ENCODE data around the gene LRMDA. TPM values are rescaled to one million over a fixed set of nuclear protein-coding genes. Genes with fewer than 3 reads are reported as not detected.

Gene LRMDA
- total RNA-seq, 2 donors from 2014 or later = 9.6 to 12.6 TPM

- Histone ChIP-seq H3K4me1 (replicated peaks) (no peaks in the 10 kb centered on the region), H3K27me3 (replicated peaks; ENCODE audit: insufficient read depth) (no peaks in the 10 kb centered on the region), H3K4me3 (no peak overlapping the region), H3K9me3 (no peaks in the 10 kb centered on the region), H3K36me3 (no peaks in the 10 kb centered on the region), H3K27ac (no peak overlapping the region)
- TF ChIP-seq POLR2AphosphoS5 (IDR thresholded peaks at IDR 0.05) = no peak
- TF ChIP-seq CTCF (IDR thresholded peaks at IDR 0.05) = no peak
- no peak for TF ChIP-seq POLR2A (IDR thresholded peaks at IDR 0.05)
- no peak for DNase-seq (ENCODE audit: low spot score)
- 80% methylated on average over 1 of the region's 1 CpG for WGBS
- intact Hi-C loops (cut with DNase I) = no loop called here
These were observed 1031.7 kb downstream of the LRMDA start for GRCh38 chr10:76463111-76463510.

- TF ChIP-seq POLR2A (IDR thresholded peaks at IDR 0.05) (no peak), CTCF (IDR thresholded peaks at IDR 0.05) (no peak), POLR2AphosphoS5 (IDR thresholded peaks at IDR 0.05) (no peak)
- no peak for DNase-seq (ENCODE audit: low spot score)
- Histone ChIP-seq H3K36me3 (no peaks in the 10 kb centered on the region), H3K27me3 (replicated peaks; ENCODE audit: insufficient read depth) (no peaks in the 10 kb centered on the region), H3K4me3 (no peak overlapping the region), H3K27ac (no peak overlapping the region), H3K9me3 (no peaks in the 10 kb centered on the region), H3K4me1 (replicated peaks) (no peaks in the 10 kb centered on the region)
- intact Hi-C loops (cut with DNase I) = no loop called here
- 89% methylated on average over 6 of the region's 6 CpGs for WGBS
These were observed 1035.5 kb downstream of the LRMDA start for GRCh38 chr10:76466836-76467503.

GRCh38 chr10:76469675-76470074 lies 1038.3 kb downstream of the LRMDA start:
- no peak for TF ChIP-seq POLR2A (IDR thresholded peaks at IDR 0.05)
- TF ChIP-seq POLR2AphosphoS5 (IDR thresholded peaks at IDR 0.05) = no peak
- no peak for TF ChIP-seq CTCF (IDR thresholded peaks at IDR 0.05)
- intact Hi-C loops (cut with DNase I) = no loop called here
- Histone ChIP-seq H3K27ac (no peak overlapping the region), H3K4me3 (no peak overlapping the region), H3K36me3 (no peaks in the 10 kb centered on the region), H3K9me3 (no peaks in the 10 kb centered on the region), H3K4me1 (replicated peaks) (no peaks in the 10 kb centered on the region), H3K27me3 (replicated peaks; ENCODE audit: insufficient read depth) (no peaks in the 10 kb centered on the region)
- no peak for DNase-seq (ENCODE audit: low spot score)

- no peaks in the 10 kb centered on the region for H3K9me3 ChIP-seq
- no peaks in the 10 kb centered on the region for H3K27me3 ChIP-seq (replicated peaks; ENCODE audit: insufficient read depth)
- intact Hi-C loops (cut with DNase I) = no loop called here
- H3K36me3 ChIP-seq = no peaks in the 10 kb centered on the region
- no peak overlapping the region for H3K4me3 ChIP-seq
- TF ChIP-seq POLR2A (IDR thresholded peaks at IDR 0.05) (no peak), POLR2AphosphoS5 (IDR thresholded peaks at IDR 0.05) (no peak), CTCF (IDR thresholded peaks at IDR 0.05) (no peak)
- H3K4me1 ChIP-seq (replicated peaks) = no peaks in the 10 kb centered on the region
- DNase-seq (ENCODE audit: low spot score) = no peak
- 88% methylated on average over 5 of the region's 5 CpGs for WGBS
- H3K27ac ChIP-seq = no peak overlapping the region
These were observed 1047.8 kb downstream of the LRMDA start for GRCh38 chr10:76479103-76479790.

GRCh38 chr10:76481178-76481577 lies 1049.8 kb downstream of the LRMDA start:
- no peak for DNase-seq (ENCODE audit: low spot score)
- Histone ChIP-seq H3K27me3 (replicated peaks; ENCODE audit: insufficient read depth) (no peaks in the 10 kb centered on the region), H3K27ac (no peak overlapping the region), H3K36me3 (no peaks in the 10 kb centered on the region), H3K9me3 (no peaks in the 10 kb centered on the region), H3K4me1 (replicated peaks) (no peaks in the 10 kb centered on the region), H3K4me3 (no peak overlapping the region)
- intact Hi-C loops (cut with DNase I) = no loop called here
- WGBS = 86% methylated on average over 2 of the region's 2 CpGs
- no peak for TF ChIP-seq POLR2A (IDR thresholded peaks at IDR 0.05)
- TF ChIP-seq CTCF (IDR thresholded peaks at IDR 0.05) = no peak
- TF ChIP-seq POLR2AphosphoS5 (IDR thresholded peaks at IDR 0.05) = no peak
